Endothelial cell of umbilical vein (primary cell): ENCODE data around the gene SPECC1L. TPM values are rescaled to one million over a fixed set of nuclear protein-coding genes. Genes with fewer than 3 reads are reported as not detected.

Experiments used
- BruUV-seq: library from RNA; stranded (reverse); fragments of 400-500 nt; replicated peaks from 2 replicates; lab custom pipeline; 2021; lab: Mats Ljungman, UMichigan
- CTCF ChIA-PET: fragments of 300-600, 350-600 bp; sonication (Branson Sonifier 250); formaldehyde crosslinking; loops from one replicate; lab custom pipeline; 2021; ENCODE audit warnings: antibody characterized with exemption, inconsistent platforms; lab: Charles Lee
- POLR2A ChIA-PET: fragments of 300-600, 350-600 bp; sonication (Branson Sonifier 250); formaldehyde crosslinking; loops from one replicate; lab custom pipeline; 2021; ENCODE audit warnings: antibody characterized with exemption, inconsistent platforms; lab: Charles Lee
- DNase-seq: peaks from one replicate; pipeline ENCODE4 v3.0.0-alpha.2; 2011; ENCODE audit warnings: low read depth, low spot score
- FAIRE-seq: peaks from 2 replicates; lab custom pipeline; 2011; peaks lifted over from hg19 to GRCh38; lab: Jason Lieb, UNC
- H2AFZ ChIP-seq: 2 replicates; pipeline ENCODE4 v1.6.0; 2012; ENCODE audit warnings: low read depth, low read length, control low read depth, inconsistent platforms
- H3K27ac ChIP-seq: 2 replicates; pipeline ENCODE4 v1.5.1; 2011; ENCODE audit warnings: low read depth, mild to moderate bottlenecking, control low read depth, low read length, moderate library complexity; ENCODE audit not compliant: insufficient read depth
- H3K27me3 ChIP-seq, 2 experiments: 2 replicates each; pipeline versions ENCODE4 v1.6.0 to v1.6.1; 2011; ENCODE audit warnings: low read length in 2 of 2, mixed read lengths in 1 of 2; ENCODE audit not compliant: control insufficient read depth in 2 of 2, insufficient read depth in 2 of 2
- H3K36me3 ChIP-seq, 2 experiments: 2 replicates in 1 of 2; 3 replicates in 1 of 2; pipeline ENCODE4 v1.5.1; 2011; ENCODE audit warnings: low read length in 2 of 2, mild to moderate bottlenecking in 1 of 2, moderate library complexity in 1 of 2; ENCODE audit not compliant: control insufficient read depth in 2 of 2, insufficient read depth in 2 of 2; ENCODE audit errors: extremely low read depth in 1 of 2
- H3K4me1 ChIP-seq: 3 replicates; pipeline ENCODE4 v1.5.1; 2011; ENCODE audit warnings: mild to moderate bottlenecking, low read length; ENCODE audit not compliant: control insufficient read depth, insufficient read depth; ENCODE audit errors: extremely low read depth
- H3K4me2 ChIP-seq: 2 replicates; pipeline ENCODE4 v1.6.1; 2011; ENCODE audit warnings: low read length, control low read depth, mixed read lengths; ENCODE audit not compliant: insufficient read depth
- H3K4me3 ChIP-seq, 3 experiments: fragments of 200-600 bp in 1 of 3; sonication (generic), shearing (Covaris generic) in 1 of 3; replicated peaks in 1 of 3; 2 replicates each; pipeline ENCODE4 v1.5.1; 2011 to 2016; ENCODE audit warnings: control low read depth in 3 of 3, low read length in 3 of 3, mild to moderate bottlenecking in 2 of 3, inconsistent platforms in 1 of 3, low read depth in 1 of 3, moderate library complexity in 1 of 3; ENCODE audit not compliant: insufficient read depth in 1 of 3
- H3K79me2 ChIP-seq: 2 replicates; pipeline ENCODE4 v1.6.0; 2012; ENCODE audit warnings: low read length, inconsistent platforms; ENCODE audit not compliant: control insufficient read depth, insufficient read depth
- H3K9ac ChIP-seq: replicated peaks from 2 replicates; pipeline ENCODE3; 2011; ENCODE audit warnings: low read length, control low read depth; ENCODE audit not compliant: insufficient read depth; ENCODE audit errors: extremely low read depth
- H3K9me1 ChIP-seq: replicated peaks from 3 replicates; pipeline ENCODE4 v1.6.0; 2011; ENCODE audit warnings: mild to moderate bottlenecking, low read length; ENCODE audit not compliant: control insufficient read depth, insufficient read depth; ENCODE audit errors: extremely low read depth
- H3K9me3 ChIP-seq: replicated peaks from 2 replicates; pipeline ENCODE4 v1.5.1; 2012; ENCODE audit warnings: low read length, inconsistent platforms; ENCODE audit not compliant: control insufficient read depth, insufficient read depth
- H4K20me1 ChIP-seq: replicated peaks from 2 replicates; pipeline ENCODE3; 2011; ENCODE audit warnings: mild to moderate bottlenecking, low read length; ENCODE audit not compliant: control insufficient read depth, insufficient read depth; ENCODE audit errors: extremely low read depth
- CTCF ChIP-seq, 2 donors: IDR thresholded peaks; 1 replicate in 1 of 2; 2 replicates in 1 of 2; pipeline ENCODE4 v1.5.1; 2011; ENCODE audit warnings: low read length in 2 of 2, mild to moderate bottlenecking in 2 of 2, moderate library complexity in 2 of 2, control low read depth in 1 of 2, inconsistent platforms in 1 of 2, low read depth in 1 of 2; ENCODE audit not compliant: insufficient read depth in 1 of 2; ENCODE audit errors: extremely low read depth in 1 of 2
- EZH2 ChIP-seq: IDR thresholded peaks from 2 replicates; pipeline ENCODE4 v1.6.1; 2012; ENCODE audit warnings: borderline replicate concordance, low read depth, mild to moderate bottlenecking, moderate library complexity, low read length, inconsistent platforms; ENCODE audit not compliant: severe bottlenecking
- FOS ChIP-seq: IDR thresholded peaks from 2 replicates; pipeline ENCODE4 v1.6.1; 2011; ENCODE audit warnings: mild to moderate bottlenecking, low read length, moderate library complexity, borderline replicate concordance; ENCODE audit not compliant: insufficient read depth
- GATA2 ChIP-seq: IDR thresholded peaks from 2 replicates; pipeline ENCODE4 v1.7.0; 2011; ENCODE audit warnings: low read depth, mild to moderate bottlenecking, moderate library complexity, mixed read lengths, low read length; ENCODE audit not compliant: insufficient read length, insufficient read depth
- JUN ChIP-seq: IDR thresholded peaks from 2 replicates; pipeline ENCODE4 v1.6.1; 2011; ENCODE audit warnings: borderline replicate concordance, low read depth; ENCODE audit not compliant: insufficient read length, insufficient read depth
- MAX ChIP-seq: IDR thresholded peaks from 2 replicates; pipeline ENCODE4 v1.6.1; 2011; ENCODE audit not compliant: insufficient read depth, insufficient read length
- POLR2A ChIP-seq: IDR thresholded peaks from 2 replicates; pipeline ENCODE4 v1.6.1; 2012; ENCODE audit warnings: low read depth, mild to moderate bottlenecking, control low read depth, low read length
- POLR2AphosphoS5 ChIP-seq: IDR thresholded peaks from 2 replicates; pipeline ENCODE4 v1.6.1; 2012; ENCODE audit warnings: low read depth, mild to moderate bottlenecking, control low read depth, low read length, moderate library complexity; ENCODE audit not compliant: insufficient read depth
- dilution Hi-C: fragments of 300-500 bp; cut with MboI; formaldehyde crosslinking; loops from one replicate; pipeline ENCODE4 v1.15.0; 2019; ENCODE audit warnings: low sequenced_read_pairs; ENCODE audit not compliant: extremely low pct_ligation_motif_present
- intact Hi-C: fragments of 100-400 bp; cut with micrococcal nuclease; formaldehyde crosslinking; loops from one replicate; pipeline ENCODE4 v1.10.0; 2022
- polyA plus RNA-seq, 4 experiments: library from polyadenylated mRNA; depleted of rRNA in 3 of 4; stranded (reverse) in 3 of 4; unstranded in 1 of 4; fragments of >200 nt; gene quantifications; 2 replicates each; pipeline versions ENCODE4 v1.2.1 to v1.2.3, GENCODE V29; 2011 to 2012; ENCODE audit warnings: missing spikeins in 1 of 4
- total RNA-seq: library from RNA; stranded (reverse); gene quantifications from 2 replicates; pipeline ENCODE4 v1.2.3, GENCODE V29; 2021

SPECC1L gene
- total and polyA plus RNA-seq, 2 donors (not counting 3 experiments of a cell fraction or from before 2014, with no cell fraction given), result 22.8 to 79.3 TPM

GRCh38 chr22:24329453-24329852 lies 58.8 kb downstream of the SPECC1L start:
- no peak for FAIRE-seq
- H3K9me3 ChIP-seq, result no peaks in the 10 kb centered on the region
- no peak overlapping the region for H3K4me3 ChIP-seq
- H3K9me1 ChIP-seq, result peaks cover 4% of the 10 kb centered on the region
- no peak overlapping the region for H3K9ac ChIP-seq
- peaks cover 16% of the 10 kb centered on the region for H3K4me1 ChIP-seq
- intact Hi-C loops, result loop anchor here (5.0 kb wide), 2 partner anchors 43 to 73 kb away; no protein-coding TSS in a partner anchor
- no peak overlapping the region for H3K4me2 ChIP-seq
- dilution Hi-C loops, result no loop called here
- no TSS peak for BruUV-seq
- no peaks in the 10 kb centered on the region for H3K27me3 ChIP-seq
- no peak overlapping the region for H2AFZ ChIP-seq
- ChIA-PET CTCF (interaction anchor here (0.6 to 0.9 kb wide), 2 partner anchors 173 to 232 kb away, joined by 3 read pairs; no protein-coding TSS in a partner anchor), POLR2A (no interaction called here)
- no peaks in the 10 kb centered on the region for H4K20me1 ChIP-seq
- no peak overlapping the region for H3K27ac ChIP-seq
- peaks cover 0 to 22% of the 10 kb centered on the region in 2 experiments for H3K36me3 ChIP-seq
- H3K79me2 ChIP-seq, result peaks cover 25% of the 10 kb centered on the region
- DNase-seq, result no peak
- no peak for TF ChIP-seq GATA2
- no peak for TF ChIP-seq EZH2
- no peak for TF ChIP-seq MAX
- no peak for TF ChIP-seq FOS
- no peak for TF ChIP-seq CTCF (IDR thresholded peaks at IDR 0.05; ENCODE audit: extremely low read depth in 1 of 2, insufficient read depth in 1 of 2, low read depth in 1 of 2, low read length in 2 of 2)
- no peak for TF ChIP-seq POLR2A
- TF ChIP-seq JUN, result no peak
- TF ChIP-seq POLR2AphosphoS5, result no peak
